GM18870 (cell line): ENCODE data around the gene MAML3.

Experiments
- ATAC-seq: cut with Tn5 transposase; IDR thresholded peaks from one replicate; pipeline ENCODE4 v1.9.1; 2021; ENCODE audit warnings: moderate library complexity; ENCODE audit not compliant: unreplicated experiment

MAML3 gene

DNA sequence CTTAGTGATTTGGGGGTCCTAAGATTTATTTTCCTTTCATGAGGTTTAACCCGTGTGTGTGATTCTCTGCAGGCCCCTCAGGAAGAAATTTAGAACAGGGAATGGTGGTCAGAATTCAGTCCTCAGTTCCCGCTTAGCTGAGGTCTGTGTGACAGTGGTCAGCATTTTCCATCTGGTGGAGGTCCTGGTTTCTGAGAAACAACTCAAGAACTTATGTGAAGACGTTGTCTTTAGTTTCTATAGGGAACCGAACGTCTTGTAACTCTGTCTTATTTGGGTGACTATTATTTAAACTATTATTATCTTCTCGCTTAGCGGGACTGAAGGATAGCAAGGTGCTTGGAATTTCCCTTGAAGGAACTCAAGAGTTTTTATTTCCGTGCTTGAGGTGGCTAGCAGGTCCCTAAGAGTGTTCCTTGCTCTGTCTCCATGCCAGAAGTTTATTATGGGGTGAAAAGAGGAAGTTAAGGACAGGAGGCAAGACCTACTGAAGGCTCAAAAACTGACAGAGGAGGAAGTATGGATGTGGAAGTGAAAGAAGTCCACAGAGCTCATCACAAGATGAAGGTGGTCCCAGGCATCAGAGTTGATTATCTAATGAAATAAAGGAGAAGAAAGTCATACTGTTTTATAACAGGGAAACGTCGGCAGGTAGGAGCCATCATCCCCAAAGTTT lies 479.0 kb downstream of the MAML3 start:
- ATAC-seq = peak; percentile 50

DNA sequence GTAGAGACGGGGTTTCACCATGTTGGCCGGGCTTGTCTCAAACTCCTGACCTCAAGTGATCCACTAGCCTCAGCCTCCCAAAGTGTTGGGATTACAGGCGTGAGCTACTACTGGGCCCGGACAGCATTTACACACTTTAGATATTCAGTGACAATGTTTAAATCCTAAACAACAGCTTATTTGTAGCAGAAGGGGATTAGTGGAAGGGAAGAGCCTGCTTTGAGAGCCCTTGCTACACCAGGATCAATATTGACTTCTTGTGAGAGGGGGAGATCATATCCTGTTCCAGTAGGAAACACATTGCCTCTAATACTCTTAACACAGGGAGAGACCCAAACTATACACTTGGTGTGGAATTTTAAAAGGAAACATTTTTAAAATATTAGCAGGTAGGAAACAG lies 481.3 kb downstream of the MAML3 start:
- ATAC-seq = no peak

GRCh38 chr4:139672215-139672614 lies 481.8 kb downstream of the MAML3 start:
- no peak for ATAC-seq

GRCh38 chr4:139670775-139671174 lies 483.2 kb downstream of the MAML3 start:
- no peak for ATAC-seq

DNA sequence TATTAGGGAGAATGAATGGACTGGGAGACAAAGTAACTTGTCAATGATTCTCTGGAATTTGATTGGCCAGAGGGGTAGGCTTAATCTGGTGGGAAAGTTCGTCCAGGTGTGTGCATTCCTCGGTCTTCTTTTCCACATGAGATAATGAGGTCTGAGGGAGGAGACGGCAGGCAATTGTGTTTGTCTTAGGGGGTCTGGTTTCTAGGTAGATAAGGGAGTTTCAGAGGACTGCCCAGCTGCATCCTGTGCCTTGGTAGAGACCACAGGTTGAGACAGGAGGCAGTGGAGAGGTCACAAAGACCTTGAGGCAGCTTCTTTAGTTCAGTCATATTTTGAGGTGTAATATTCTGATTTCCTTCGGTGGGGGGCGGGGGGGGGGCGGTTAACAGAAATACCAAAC lies 484.1 kb downstream of the MAML3 start:
- no peak for ATAC-seq

DNA sequence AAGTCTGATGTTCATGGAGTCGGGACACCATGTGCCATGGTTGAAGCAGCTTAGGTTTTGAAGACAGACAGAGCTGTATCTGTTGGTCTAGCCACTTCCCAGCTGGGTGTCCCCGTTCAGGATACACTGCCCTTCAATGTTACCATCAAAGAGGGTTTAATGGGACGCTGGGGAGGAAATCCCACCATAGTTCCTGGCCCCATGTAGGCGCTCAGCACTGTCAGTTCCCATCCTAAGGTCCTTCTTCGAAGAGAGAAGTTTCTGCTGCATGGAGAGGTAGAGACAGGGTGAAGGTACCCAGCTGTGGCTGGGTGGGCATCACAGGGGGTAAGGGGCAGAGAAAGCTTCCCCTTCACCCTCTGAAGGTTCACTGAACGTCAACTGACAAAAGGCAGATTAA lies 484.6 kb downstream of the MAML3 start:
- no peak for ATAC-seq

DNA sequence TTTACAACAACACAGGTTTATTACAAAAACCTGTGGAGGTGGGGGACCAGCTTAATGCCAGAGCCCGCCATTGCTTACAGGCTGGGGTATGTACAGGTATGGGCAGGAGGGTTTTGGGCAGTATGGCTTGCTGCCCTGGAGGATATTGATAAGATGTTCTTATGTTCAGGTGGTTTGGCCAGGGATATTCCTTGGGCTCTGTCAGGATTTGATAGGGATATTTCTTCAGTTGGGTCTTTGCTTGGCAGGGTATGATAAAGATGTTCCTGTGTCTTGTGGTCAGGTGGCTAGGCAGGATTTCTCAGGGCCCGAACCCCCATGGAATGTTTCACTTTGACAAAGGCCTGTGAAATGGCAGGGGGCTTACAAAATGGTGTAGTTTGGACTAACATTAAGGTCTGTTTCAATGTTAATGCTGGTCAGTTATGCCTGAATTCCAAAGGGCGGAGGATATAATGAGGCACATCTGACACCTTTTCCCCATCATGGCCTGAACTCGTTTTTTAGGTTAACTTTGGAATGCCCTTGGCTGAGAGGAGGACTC lies 485.3 kb downstream of the MAML3 start:
- ATAC-seq = no peak

- ATAC-seq = no peak
Observed at GRCh38 chr4:139668036-139668435, 485.9 kb downstream of the MAML3 start.
